ENCODE measurements around the gene PAX2.

- TF ChIP-seq CTCF (IDR thresholded peaks at IDR 0.05) (no peak), POLR2A (IDR thresholded peaks at IDR 0.05) (no peak), EP300 (IDR thresholded peaks at IDR 0.05) (no peak), POLR2AphosphoS5 (IDR thresholded peaks at IDR 0.05) (no peak)
Observed at GRCh38 chr10:100723180-100723579, 22.2 kb upstream of the PAX2 start.

All from suprapubic skin (tissue), 4 donors.